ENCODE data around the gene GSG1L. TPM values are rescaled to one million over a fixed set of nuclear protein-coding genes. Genes with fewer than 3 reads are reported as not detected.
"Not testable (repeated sequence)": the region's sequence is repeated elsewhere in the genome, so short reads cannot be mapped to it uniquely, and the experiment has no call there.

Gene GSG1L
- polyA plus RNA-seq, 3 donors: 0.35 to 0.75 (median 0.48) TPM

DNA sequence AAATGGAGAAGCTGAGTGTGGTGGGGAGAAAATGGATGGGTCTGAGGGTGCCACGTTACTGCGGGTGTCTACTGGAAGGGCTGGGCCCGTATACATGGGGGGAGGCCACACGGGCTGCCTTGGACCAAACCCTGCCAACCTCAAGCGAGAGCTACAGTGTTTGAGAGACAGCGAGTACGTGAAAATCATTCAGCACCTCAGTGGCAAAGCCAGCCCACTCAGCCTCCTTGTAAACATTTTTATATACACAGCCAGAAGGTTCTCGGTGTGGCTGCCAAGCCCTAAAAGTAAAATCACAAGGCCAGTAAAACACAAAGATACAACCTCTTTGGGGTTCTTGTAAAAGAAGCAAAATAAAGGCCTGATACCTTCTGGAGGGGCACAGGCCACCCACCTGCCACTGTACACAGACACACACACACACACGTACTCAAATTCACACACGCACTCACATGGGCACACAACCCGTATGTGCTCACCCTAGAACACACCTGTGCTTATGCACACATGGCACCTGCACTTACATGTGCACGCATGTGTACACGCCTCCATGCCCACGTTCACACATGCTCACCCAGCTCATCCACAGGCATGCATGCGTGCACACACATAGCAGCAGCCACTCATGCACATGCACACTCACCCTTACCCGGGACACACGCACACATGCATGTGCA is 102.8 kb downstream of the GSG1L start:
- DNase-seq (ENCODE audit: low read depth in 3 of 3, low spot score in 2 of 3): no peak

DNA sequence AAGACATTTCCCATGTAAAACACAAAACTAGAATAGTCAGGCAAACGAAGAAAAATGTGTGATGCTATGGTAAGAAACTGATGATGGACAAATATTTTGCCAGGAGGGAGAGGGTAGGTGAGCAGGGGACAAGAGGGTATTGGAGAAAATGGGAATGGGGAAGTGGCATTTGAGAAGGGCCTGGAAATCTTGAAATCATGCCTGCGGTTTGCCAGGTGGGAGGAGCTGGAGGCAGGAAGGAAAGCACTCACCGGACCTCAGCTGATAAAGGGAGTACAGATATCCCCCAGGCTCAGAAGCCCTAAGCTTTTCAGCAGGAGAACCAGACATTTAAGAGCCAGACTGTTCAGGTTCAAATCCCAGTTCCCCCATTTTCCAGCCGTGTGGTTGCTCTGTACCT is 103.6 kb downstream of the GSG1L start:
- no peak for DNase-seq (ENCODE audit: low read depth in 3 of 3, low spot score in 2 of 3)

DNA sequence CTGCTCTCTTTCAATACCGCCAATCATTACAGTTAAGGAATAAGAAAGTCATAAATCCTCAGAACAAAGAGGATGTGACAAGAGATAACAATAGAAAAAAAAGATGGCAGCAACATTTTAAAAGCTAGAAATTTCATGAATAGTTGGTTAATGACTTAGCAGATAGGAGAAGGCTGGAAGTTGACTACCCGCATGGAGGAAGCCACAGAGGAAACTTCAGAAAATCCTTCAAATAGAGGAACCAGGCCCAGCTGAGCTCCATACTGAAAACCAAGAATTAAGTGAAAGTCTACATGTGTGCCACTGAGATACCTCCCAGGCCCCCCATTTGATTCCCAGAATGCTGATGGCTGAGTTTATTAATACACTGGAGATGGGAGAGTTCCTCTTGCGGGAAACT is 109.3 kb downstream of the GSG1L start:
- DNase-seq (ENCODE audit: low read depth in 3 of 3, low spot score in 2 of 3): no peak

DNA sequence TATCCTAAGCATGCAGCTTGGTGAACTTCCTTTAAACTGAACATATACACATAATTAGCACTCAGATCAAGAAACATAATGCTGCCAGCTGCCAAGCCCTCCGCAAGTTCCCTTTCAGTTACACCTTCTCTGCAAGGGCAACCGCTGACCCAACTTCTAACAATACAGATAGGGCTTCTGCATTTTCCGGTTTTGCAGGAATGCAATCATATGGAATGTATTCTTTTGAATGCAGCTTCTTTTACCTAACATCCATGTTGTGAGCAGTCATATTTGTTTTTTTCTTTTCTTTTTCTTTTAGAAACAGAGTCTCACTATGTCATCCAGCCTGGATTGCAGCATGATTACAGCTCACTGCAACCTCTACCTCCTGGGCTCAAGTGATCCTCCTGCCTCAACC is 110.7 kb downstream of the GSG1L start:
- no peak for DNase-seq (ENCODE audit: low read depth in 3 of 3, low spot score in 2 of 3)

DNA sequence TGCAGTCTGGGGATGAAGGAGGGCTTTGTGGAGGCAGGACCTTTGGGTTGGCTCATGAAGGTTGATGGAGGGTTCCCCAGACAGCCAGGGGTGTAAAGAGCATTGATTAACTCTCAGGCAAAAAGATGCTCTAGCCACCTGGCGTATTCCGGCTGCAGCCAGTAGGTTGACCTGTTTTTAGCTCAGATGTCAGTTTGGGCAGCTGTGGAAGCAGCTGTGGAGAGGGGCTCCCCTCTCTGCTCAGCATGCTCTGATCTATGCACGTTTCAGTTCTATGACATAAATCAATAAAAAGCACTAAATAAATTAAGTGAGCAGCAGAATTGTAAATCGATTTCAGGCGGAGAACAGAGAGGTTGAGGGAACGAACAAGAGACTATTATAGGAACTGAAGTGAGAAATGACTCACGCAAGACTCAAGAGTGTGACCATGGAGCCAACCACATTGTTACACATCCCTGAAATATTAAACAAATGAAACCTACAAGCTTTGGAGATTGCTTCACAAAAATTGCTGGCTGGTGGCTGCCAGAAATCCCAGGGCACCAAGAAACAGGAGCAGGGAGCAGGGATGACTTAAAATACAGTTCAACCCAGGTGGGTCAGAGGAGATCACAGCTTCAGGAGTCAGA is 111.9 kb downstream of the GSG1L start:
- DNase-seq (ENCODE audit: low read depth in 3 of 3, low spot score in 2 of 3): no peak

DNA sequence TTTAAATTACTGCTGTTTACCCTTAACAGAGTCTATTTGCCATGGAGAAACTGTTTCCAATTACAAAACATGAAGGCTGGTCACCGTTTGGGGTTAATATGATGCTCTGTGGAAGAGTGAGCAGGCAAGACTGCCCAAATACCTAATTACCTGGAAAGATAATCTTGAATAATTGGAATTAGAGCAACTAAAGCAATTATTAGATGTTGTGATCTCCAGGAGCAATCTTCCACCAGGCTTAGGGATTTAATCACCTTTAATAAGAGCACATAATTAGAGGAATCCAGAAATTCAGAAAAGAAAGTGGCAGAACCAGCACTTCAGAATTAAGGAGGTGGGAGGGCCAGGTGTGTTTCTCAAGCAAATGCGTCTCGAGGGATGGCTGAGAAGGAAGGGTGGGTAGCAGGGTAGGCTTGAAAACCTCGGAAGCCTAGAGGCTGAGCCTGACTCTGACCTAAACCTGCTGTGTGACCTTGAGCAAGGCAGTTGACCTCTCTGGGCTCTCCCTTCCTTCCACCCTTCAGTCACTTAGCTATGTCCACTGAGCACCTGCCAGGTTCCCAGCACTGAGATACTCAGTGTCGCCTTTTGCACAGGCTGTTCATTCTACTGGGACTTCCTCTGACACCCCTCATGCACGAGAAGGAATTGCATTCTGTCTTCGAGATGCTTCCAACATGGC is 113.2 kb downstream of the GSG1L start:
- no peak for DNase-seq (ENCODE audit: low read depth in 3 of 3, low spot score in 2 of 3)

DNA sequence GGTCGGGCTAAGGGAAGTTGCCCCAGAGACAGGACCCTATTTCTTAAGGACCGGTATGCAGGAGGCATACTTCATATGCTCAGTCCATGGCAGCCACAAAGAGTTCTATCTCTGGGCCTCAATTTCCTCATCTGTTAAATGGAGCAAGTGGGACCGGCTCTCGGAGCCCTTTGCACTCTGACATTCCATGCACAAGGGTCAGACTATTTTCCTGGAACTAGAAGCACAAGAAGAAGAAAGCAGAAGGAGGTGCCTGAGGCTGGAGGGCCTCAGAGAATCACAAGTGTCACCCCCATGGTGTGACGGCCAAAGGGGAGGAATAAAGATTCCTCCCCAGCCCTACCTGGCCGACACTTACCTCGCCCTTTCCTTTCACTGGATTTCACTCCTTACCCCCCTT is 115.8 kb downstream of the GSG1L start:
- DNase-seq (ENCODE audit: low read depth in 3 of 3, low spot score in 2 of 3): no peak

DNA sequence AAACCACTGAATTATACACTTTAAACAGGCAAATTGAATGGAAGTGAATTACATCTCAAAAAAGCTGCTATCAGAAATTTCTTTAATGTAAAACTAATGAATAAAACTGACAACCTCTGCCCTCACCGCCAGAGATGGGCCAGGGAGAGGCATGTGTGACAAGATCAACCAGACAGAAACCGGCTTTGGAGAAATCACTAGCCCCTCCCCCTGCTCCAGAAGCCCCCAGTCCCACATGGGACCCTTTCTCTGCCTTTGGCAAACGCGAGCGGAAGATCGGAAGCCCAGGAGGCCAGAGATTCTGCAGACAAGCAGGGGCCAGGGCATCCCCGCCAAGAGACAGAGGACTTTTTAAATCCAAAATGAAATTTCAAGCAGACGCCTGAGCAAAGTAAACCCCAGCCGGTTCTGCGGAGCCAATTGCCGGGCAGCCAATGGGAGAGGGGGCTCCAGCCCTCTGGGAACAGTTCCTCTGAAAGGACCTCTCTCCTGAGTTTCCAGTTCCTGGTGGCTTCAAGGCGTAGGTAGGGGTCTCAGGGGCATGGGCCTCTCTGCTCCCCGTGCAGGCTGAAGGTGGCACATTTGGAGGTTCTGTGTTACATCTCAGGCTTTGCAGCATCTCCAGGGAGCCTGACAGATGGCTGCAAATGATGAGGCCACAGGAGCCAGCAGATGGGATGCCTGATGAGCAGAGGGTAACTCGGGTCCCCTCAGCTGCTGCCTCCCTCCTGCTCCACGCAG is 118.1 kb downstream of the GSG1L start:
- DNase-seq (ENCODE audit: low read depth in 3 of 3, low spot score in 2 of 3): no peak

DNA sequence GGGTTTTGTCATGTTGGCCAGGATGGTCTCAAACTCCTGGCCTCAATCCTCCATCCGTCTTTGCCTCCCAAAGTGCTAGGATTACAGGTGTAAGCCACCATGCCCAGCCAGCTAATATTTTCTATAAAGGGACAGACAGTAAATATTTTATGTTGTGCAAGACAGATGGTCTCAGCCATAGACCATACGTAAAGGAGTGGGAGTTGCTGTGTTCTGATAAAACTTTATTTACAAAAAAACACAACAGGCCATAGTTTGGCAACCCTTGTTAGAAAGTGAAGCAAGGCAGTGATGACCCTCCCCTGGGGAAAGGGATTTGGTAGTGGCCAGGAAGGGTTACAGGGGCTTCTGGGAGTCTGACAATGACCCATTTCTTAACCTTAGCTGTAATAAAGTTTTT is 119.7 kb downstream of the GSG1L start:
- no peak for DNase-seq (ENCODE audit: low read depth in 3 of 3, low spot score in 2 of 3)

DNA sequence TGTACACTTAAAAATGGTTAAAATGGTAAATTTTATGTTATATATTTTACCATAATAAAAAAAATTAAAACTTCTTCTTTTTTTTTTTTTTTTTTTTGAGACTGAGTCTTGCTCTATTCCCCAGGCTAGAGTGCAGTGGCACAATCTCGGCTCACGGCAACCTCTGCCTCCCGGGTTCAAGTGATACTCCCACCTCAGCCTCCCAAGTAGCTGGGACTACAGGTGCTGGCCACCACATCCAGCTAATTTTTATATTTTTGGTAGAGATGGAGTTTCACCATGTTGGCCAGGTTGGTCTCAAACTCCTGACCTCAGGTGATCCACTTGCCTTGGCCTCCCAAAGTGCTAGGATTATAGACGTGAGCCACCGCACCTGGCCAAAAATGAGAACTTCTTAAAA is 121.4 kb downstream of the GSG1L start:
- not testable (repeated sequence) for DNase-seq (ENCODE audit: low read depth in 3 of 3, low spot score in 2 of 3)

DNA sequence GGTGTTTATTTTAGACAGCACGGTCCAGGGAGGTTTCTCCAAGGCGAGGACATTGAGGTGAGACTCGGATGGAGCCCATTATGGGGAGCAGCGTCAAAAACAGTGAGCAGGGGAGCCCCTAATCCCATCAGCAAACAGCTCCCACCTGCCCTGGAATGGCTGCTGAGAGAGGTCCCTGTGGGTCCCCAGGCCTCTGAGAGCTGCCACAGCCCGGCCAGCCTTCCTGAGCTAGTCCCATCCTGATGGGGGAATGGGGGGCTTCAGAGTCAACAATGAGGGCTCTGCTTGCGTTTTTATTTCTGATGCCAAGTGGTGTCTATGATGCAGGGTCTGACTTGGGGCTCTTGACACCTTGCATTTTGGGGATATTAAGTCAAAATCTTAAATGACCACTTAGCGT is 128.4 kb downstream of the GSG1L start:
- no peak for DNase-seq (ENCODE audit: low read depth in 3 of 3, low spot score in 2 of 3)

DNA sequence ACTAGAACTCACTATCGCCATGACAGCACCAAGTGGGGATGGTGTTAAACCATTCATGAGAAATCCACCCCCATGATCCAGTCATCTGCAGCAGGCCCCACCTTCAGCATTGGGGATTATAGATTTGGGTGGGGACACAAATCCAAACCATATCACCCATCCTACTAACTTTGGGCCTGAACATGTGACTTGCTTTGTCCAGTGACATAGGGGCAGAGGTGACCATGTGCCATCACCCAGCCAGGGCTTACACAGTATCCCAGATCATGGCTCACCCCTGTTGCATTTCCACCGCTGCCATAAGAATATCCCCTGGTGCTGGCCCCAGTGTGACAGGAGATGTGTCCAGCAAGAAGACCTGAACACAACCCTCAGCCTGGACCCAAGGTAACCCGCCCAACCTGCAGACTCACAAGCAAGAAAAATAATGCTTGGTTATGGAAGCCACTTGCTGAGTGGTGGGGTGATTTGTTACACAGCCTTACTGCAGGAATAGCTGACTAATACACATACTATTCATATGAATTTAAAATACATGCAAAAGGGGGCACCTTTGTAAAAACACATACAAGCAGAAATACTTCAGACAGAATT is 130.9 kb downstream of the GSG1L start:
- no peak for DNase-seq (ENCODE audit: low read depth in 3 of 3, low spot score in 2 of 3)

DNA sequence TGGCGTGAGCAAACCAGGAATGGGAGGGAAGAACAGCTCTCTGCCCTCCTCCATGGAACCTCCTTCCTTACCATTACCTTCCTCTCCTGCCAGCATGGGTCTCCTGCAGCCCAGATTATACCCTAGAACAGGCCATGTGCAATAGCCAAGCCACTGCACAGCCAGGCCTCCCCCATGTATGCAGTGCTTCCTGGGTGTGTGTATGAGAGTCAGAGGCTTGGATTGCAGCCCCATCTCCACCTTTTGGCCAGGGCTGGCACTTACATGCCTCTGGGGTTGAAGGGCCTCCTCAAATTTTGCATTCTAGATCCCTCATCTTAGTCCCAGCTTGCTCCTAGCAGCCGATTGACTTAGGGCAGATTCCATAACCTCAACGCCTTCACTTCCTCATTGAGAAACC is 133.7 kb downstream of the GSG1L start:
- no peak for DNase-seq (ENCODE audit: low read depth in 3 of 3, low spot score in 2 of 3)

DNA sequence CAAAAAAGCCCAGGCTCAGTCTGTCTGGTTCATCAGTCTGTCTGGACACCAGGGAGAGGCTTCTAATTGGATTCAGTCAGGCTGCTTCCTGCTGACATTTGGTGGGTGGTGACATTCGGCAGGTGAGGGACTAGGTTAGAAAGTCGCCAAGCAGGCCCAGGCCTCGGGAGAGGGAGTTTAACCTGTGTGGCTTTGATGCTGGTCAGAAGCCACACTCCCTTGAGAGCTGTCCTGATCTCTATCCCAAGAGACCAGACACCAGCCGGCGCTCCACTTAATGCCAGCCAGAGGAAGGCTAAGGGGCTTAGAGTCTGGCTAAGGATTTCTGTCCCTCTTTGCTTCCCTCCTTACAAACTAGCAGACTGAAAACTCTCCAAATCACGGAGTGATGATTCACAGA is 135.0 kb downstream of the GSG1L start:
- no peak for DNase-seq (ENCODE audit: low read depth in 3 of 3, low spot score in 2 of 3)

DNA sequence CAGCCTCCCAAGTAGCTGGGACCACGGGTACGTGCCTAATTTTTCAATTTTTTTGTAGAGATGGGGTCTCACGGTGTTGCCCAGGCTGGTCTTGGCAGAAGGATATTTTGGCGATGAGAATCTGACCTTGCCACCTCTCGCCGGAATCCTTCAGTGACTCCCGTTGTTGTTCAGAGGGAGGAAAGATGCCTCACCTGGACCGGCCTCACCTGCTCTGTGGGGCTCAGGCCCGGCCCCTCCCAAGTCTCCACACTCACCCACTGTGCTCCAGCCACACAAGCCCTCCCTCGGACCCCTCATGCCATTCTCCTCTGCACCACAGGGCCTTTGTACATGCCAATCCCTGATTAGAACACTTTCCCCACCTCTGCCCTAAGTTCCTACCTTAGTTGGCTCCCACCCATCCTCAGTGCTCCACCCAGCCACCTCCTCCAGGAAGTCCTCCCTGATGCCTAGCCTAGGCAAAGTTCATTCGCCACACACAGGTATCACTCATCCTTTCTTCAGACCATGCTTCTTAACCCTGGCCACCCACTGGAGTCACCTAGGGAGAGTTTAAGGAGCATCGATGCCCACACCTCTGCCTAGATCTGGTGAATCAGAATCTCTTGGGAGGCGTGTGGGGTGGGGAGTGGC is 136.1 kb downstream of the GSG1L start:
- DNase-seq (ENCODE audit: low read depth in 3 of 3, low spot score in 2 of 3): no peak

DNA sequence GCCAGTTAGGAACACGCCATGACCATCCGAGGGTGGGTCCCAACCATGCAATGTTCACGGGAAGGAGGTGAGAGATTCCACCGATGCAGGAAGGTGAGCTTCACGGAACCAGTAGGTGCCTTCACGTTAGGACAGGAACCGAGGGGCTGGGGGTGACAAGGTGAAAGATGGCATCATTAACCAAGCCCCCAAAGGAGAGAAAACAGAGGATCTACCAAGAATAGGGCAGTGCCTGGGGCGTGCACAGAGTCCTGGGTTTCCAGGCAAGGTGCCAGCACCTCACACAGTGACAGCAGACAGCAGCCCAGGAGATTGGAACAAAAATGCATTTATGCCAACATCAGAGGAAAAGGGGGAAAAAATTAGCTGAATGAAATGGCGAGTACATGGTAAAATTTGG is 137.9 kb downstream of the GSG1L start:
- no peak for DNase-seq (ENCODE audit: low read depth in 3 of 3, low spot score in 2 of 3)

DNA sequence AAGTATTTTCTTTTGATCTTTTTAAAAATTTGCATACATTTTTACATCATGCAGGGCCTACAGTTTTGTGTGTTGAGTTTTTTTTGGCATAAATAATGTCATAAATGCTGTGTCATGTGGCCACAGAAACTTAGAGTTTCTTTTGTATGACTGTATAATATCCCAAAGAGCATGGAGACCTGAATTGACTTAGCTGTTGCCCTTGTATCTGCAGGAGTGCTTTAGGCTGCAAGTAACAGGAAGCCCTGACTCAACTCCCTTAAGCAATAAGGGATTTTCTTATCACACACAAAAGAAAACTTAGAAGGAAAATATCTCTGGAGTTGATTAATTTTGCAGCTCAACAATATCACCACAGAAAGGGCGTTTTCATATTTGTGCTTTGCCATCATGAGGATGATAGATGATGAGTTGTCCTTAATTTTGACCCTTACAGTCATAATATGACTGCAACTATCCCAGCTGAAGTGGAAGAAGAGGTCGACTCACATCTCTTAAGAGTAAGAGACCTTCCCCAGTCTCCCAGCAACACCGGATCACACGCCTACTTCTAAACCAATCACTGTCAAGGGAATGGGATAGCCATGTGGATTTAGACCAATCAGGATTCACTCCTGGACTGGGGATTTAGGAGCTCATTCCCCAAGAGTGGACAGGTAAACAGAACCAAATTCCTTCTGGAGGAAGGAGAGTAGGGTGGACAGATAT is 138.9 kb downstream of the GSG1L start:
- DNase-seq (ENCODE audit: low read depth in 3 of 3, low spot score in 2 of 3): no peak

DNA sequence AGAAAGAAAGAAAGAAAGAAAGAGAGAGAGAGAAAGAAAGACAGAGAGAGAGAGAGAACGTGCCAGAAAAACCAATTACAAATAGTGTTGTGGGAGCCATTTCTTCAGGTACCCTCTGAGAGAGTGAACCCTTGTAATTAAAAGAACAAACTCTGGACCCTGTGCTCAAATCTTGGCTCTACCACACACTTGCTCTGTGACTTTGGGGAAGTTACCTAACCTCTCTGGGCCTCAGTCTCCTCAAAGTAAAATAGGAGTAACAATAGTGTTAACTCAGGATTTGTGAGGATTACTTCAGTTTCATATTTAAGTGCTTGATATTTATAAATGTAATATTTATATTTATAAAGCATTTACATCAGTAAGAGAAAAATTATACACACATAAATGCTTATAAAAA is 139.8 kb downstream of the GSG1L start:
- no peak for DNase-seq (ENCODE audit: low read depth in 3 of 3, low spot score in 2 of 3)

DNA sequence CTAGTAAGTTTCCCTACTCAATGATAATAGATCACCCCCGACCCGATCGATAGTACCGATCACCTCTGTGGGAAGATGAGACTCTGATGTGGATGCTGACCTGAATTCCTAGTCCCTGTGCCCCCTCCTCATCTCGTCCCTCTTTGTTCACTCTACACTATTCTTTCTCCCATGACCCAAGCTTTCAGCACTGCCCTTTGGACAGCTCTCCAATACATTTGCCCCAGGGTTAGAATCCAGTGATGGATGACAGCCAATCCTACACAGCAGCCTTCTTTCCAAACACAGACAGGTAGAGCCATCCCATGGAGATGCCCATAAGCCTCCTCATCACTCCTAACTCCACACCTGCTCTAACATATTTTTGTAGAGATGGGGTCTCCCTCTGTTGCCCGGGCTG is 141.1 kb downstream of the GSG1L start:
- peak in 1 of 3 donors; percentile 15 for DNase-seq (ENCODE audit: low read depth in 3 of 3, low spot score in 2 of 3)

DNA sequence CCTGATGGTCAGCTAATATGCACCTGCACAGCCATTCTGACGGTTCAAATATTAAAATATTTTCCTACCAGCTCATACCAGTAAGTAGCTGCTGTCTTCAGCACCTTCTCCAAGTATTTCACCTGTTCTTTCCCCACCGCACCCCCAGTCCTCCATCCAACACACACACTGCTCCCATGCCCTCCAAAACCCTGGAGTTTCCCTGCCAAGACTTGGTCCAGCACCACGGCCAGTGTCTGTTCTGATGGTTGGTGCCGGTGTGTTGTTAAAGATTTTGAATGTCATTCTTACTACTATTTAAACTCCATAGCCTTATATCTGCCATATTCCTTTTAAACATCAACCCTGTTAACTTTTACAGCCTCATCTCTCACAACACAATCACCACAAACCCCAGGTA is 142.4 kb downstream of the GSG1L start:
- DNase-seq (ENCODE audit: low read depth in 3 of 3, low spot score in 2 of 3): no peak

All from right renal cortex interstitium (tissue), 3 donors.